ENCODE measurements around the gene AMT.

Gene AMT

GRCh38 chr3:49422379-49423248 is at the start of gene AMT:
Gene AMT (minus strand): TSS chr3:49422473. CDS start chr3:49422450, 23 bp downstream.
- DNase-seq (ENCODE audit: low read depth, low spot score) = no peak

- DNase-seq (ENCODE audit: low read depth, low spot score) = peak; percentile 4
These were observed 48.6 kb upstream of the AMT start for GRCh38 chr3:49470714-49471420.

GRCh38 chr3:49469936-49470713 is 47.9 kb upstream of the AMT start, which contains the start of gene DAG1:
Gene DAG1 (plus strand): TSS chr3:49470267. CDS start chr3:49510535, 40,268 bp downstream.
- peak; percentile 92 for DNase-seq (ENCODE audit: low read depth, low spot score)

GRCh38 chr3:49469037-49469935 is 47.0 kb upstream of the AMT start:
- no peak for DNase-seq (ENCODE audit: low read depth, low spot score)

GRCh38 chr3:49466085-49466484 is 43.8 kb upstream of the AMT start:
- DNase-seq (ENCODE audit: low read depth, low spot score) = no peak

GRCh38 chr3:49465270-49466034 is 43.2 kb upstream of the AMT start:
- no peak for DNase-seq (ENCODE audit: low read depth, low spot score)

GRCh38 chr3:49462222-49462621 is 39.9 kb upstream of the AMT start:
- DNase-seq (ENCODE audit: low read depth, low spot score) = no peak

GRCh38 chr3:49461443-49462171 is 39.3 kb upstream of the AMT start:
- no peak for DNase-seq (ENCODE audit: low read depth, low spot score)

- no peak for DNase-seq (ENCODE audit: low read depth, low spot score)
These were observed 38.7 kb upstream of the AMT start for GRCh38 chr3:49460956-49461355.

- DNase-seq (ENCODE audit: low read depth, low spot score) = no peak
These were observed 38.1 kb upstream of the AMT start for GRCh38 chr3:49460188-49460890.

- no peak for DNase-seq (ENCODE audit: low read depth, low spot score)
These were observed 34.2 kb upstream of the AMT start for GRCh38 chr3:49456466-49456865.

- no peak for DNase-seq (ENCODE audit: low read depth, low spot score)
These were observed 32.8 kb upstream of the AMT start for GRCh38 chr3:49454898-49455681.

- no peak for DNase-seq (ENCODE audit: low read depth, low spot score)
These were observed 32.2 kb upstream of the AMT start for GRCh38 chr3:49454458-49454857.

GRCh38 chr3:49453621-49454020 is 31.3 kb upstream of the AMT start:
- no peak for DNase-seq (ENCODE audit: low read depth, low spot score)

GRCh38 chr3:49445391-49445790 is 23.1 kb upstream of the AMT start:
- no peak for DNase-seq (ENCODE audit: low read depth, low spot score)

- no peak for DNase-seq (ENCODE audit: low read depth, low spot score)
These were observed 12.5 kb upstream of the AMT start for GRCh38 chr3:49434731-49435130.

- DNase-seq (ENCODE audit: low read depth, low spot score) = no peak
These were observed 6.4 kb upstream of the AMT start for GRCh38 chr3:49428752-49429080.

GRCh38 chr3:49427586-49427985 is 5.3 kb upstream of the AMT start:
- DNase-seq (ENCODE audit: low read depth, low spot score) = no peak
